ENCODE results near the gene HYCC1. TPM values are rescaled to one million over a fixed set of nuclear protein-coding genes. Genes with fewer than 3 reads are reported as not detected.

The HYCC1 gene
- polyA plus RNA-seq, 3 donors: 4.7 to 12.7 (median 12.1) TPM

DNA sequence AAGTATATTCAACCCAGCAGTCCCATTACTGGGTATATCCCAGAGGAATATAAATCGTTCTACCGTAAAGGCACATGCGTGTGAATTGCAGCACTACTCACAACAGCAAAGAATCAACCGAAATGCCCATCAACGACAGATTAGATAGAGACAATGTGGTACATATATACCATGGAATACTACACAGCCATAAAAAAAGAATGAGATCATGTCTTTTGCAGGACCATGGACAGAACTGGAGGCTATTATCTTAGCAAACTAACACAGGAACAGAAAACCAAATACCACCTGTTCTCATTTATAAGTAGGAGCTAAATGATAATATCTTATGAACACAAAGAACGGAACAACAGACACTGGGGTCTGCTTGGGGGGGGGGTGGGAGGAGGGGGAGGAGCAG is 47.4 kb upstream of the HYCC1 start:
- Mint-ChIP-seq H3K4me1 (peaks cover 5% of the 10 kb centered on the region), H3K36me3 (no peaks in the 10 kb centered on the region), H3K27me3 (ENCODE audit: low read depth in 3 of 3) (peaks cover 0 to 1% (median 1%) of the 10 kb centered on the region in 3 donors), H3K27ac (no peak overlapping the region), H3K9me3 (no peaks in the 10 kb centered on the region), H3K4me3 (no peak overlapping the region)
- TF ChIP-seq CTCF (IDR thresholded peaks at IDR 0.05): no peak
- Histone ChIP-seq H3K4me2 (replicated peaks; ENCODE audit: extremely low read depth, low read length, poor library complexity, severe bottlenecking) (no peak overlapping the region), H3K36me3 (replicated peaks in 1 of 2; ENCODE audit: control insufficient read depth in 1 of 2, insufficient read depth in 2 of 2, low read length in 2 of 2) (no peaks in the 10 kb centered on the region), H3K9me3 (replicated peaks in 1 of 2; ENCODE audit: control insufficient read depth in 1 of 2, insufficient read depth in 1 of 2, low read length in 2 of 2) (no peaks in the 10 kb centered on the region), H3K9ac (ENCODE audit: insufficient read depth, low read length, poor library complexity, severe bottlenecking) (no peak overlapping the region), H3K79me2 (ENCODE audit: insufficient read depth, low read length) (no peaks in the 10 kb centered on the region), H3K4me1 (ENCODE audit: control insufficient read depth in 1 of 2, insufficient read depth in 2 of 2, low read length in 2 of 2) (no peaks in the 10 kb centered on the region), H3K4me3 (replicated peaks in 1 of 3; ENCODE audit: low read depth in 2 of 3, low read length in 3 of 3) (no peak overlapping the region), H2AFZ (ENCODE audit: insufficient read depth, low read depth, low read length, poor library complexity, severe bottlenecking) (no peak overlapping the region), H3K27me3 (ENCODE audit: control insufficient read depth in 2 of 2, insufficient read depth in 2 of 2, low read length in 2 of 2) (no peaks in the 10 kb centered on the region), H4K20me1 (ENCODE audit: insufficient read depth, low read length) (no peaks in the 10 kb centered on the region), H3K27ac (ENCODE audit: low read depth in 1 of 2, low read length in 2 of 2) (no peak overlapping the region)
- intact Hi-C loops (cut with micrococcal nuclease): no loop called here
- no CpG with 5 or more reads among the region's 6 CpGs for WGBS (ENCODE audit: insufficient coverage)
- no peak for DNase-seq

DNA sequence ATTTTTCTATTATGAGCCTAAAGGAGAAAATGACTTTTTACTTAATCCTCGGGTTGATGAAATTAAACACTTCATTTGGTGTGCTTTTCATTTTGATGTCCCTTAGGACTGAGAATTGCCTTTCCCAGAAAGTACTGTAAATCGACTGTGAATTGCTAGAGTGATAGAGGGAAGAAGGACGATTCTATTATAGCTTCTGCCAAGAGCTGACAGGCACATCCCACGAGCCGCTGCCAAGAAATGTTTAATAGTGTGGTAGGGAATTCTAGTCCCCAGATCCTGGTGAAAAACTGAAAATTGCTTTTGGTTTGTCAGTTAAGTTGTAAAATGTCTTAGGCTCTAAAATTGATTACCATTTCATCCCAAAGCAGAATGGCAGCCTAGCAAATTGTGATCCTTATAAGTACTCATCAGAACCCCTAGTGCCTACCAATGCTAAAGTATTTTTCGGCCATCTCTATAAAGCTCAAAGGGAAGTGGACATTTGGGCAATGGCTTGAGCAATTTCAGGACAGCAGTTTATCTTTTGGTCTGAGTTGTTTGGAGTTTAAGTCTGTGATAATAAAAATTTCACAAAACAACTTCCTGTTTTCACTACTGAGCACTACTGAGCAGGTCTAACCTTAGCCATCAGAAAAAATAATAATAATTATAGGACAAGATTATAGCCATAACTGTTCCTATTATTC is 44.6 kb upstream of the HYCC1 start:
- no peaks in the 10 kb centered on the region for H3K9me3 Mint-ChIP-seq
- H3K27ac ChIP-seq (ENCODE audit: low read depth in 1 of 2, low read length in 2 of 2): no peak overlapping the region
- H3K9ac ChIP-seq (ENCODE audit: insufficient read depth, low read length, poor library complexity, severe bottlenecking): no peak overlapping the region
- H3K4me1 Mint-ChIP-seq: peaks cover 5% of the 10 kb centered on the region
- intact Hi-C loops (cut with micrococcal nuclease): loop anchor here in 1 of 2 donors (5.0 to 10.0 kb wide), 3 partner anchors 46 to 494 kb away; partner anchors contain the start of gene HYCC1
- no peak overlapping the region for H2AFZ ChIP-seq (ENCODE audit: insufficient read depth, low read depth, low read length, poor library complexity, severe bottlenecking)
- H3K4me3 ChIP-seq (replicated peaks in 1 of 3; ENCODE audit: low read depth in 2 of 3, low read length in 3 of 3): no peak overlapping the region
- no peaks in the 10 kb centered on the region for H3K79me2 ChIP-seq (ENCODE audit: insufficient read depth, low read length)
- 92% methylated on average over 4 of the region's 6 CpGs for WGBS (ENCODE audit: insufficient coverage)
- no peaks in the 10 kb centered on the region for H3K36me3 Mint-ChIP-seq
- no peaks in the 10 kb centered on the region for H3K27me3 ChIP-seq (ENCODE audit: control insufficient read depth in 2 of 2, insufficient read depth in 2 of 2, low read length in 2 of 2)
- no peaks in the 10 kb centered on the region for H3K36me3 ChIP-seq (replicated peaks in 1 of 2; ENCODE audit: control insufficient read depth in 1 of 2, insufficient read depth in 2 of 2, low read length in 2 of 2)
- peak in 1 of 3 donors; percentile 1 for DNase-seq
- no peaks in the 10 kb centered on the region for H3K4me1 ChIP-seq (ENCODE audit: control insufficient read depth in 1 of 2, insufficient read depth in 2 of 2, low read length in 2 of 2)
- TF ChIP-seq CTCF (IDR thresholded peaks at IDR 0.05): no peak
- H3K4me2 ChIP-seq (replicated peaks; ENCODE audit: extremely low read depth, low read length, poor library complexity, severe bottlenecking): no peak overlapping the region
- no peak overlapping the region for H3K27ac Mint-ChIP-seq
- H3K27me3 Mint-ChIP-seq (ENCODE audit: low read depth in 3 of 3): peaks cover 0 to 1% (median 0%) of the 10 kb centered on the region in 3 donors
- no peaks in the 10 kb centered on the region for H4K20me1 ChIP-seq (ENCODE audit: insufficient read depth, low read length)
- no peaks in the 10 kb centered on the region for H3K9me3 ChIP-seq (replicated peaks in 1 of 2; ENCODE audit: control insufficient read depth in 1 of 2, insufficient read depth in 1 of 2, low read length in 2 of 2)
- no peak overlapping the region for H3K4me3 Mint-ChIP-seq

All from CD14-positive monocyte (primary cell).